GM12878 (cell line): ENCODE results near the gene DELE1. TPM values are rescaled to one million over a fixed set of nuclear protein-coding genes. Genes with fewer than 3 reads are reported as not detected.

Experiments
- ATAC-seq: fragments of 200-7000 bp; cut with Tn5 transposase; 3 replicates; pipeline ENCODE4 v1.9.1; 2020; ENCODE audit warnings: mild to moderate bottlenecking, moderate library complexity
- BruUV-seq: library from RNA; stranded (reverse); fragments of 400-500 nt; replicated peaks from 2 replicates; lab custom pipeline; 2021; lab: Mats Ljungman, UMichigan
- CTCF ChIA-PET: fragments of 300-600 bp; sonication (Branson Sonifier 250); formaldehyde crosslinking; extraction: SDS; loops from one replicate; lab custom pipeline; 2021; ENCODE audit warnings: inconsistent platforms; lab: Yijun Ruan, JAX
- POLR2A ChIA-PET: fragments of 350-600 bp; formaldehyde crosslinking; extraction: SDS; loops from one replicate; lab custom pipeline; 2021; ENCODE audit warnings: inconsistent platforms; lab: Charles Lee
- RAD21 ChIA-PET: fragments of 300-600 bp; sonication (Branson Sonifier 250); formaldehyde crosslinking; loops from one replicate; lab custom pipeline; 2023; ENCODE audit warnings: antibody characterized with exemption; ENCODE audit not compliant: unreplicated experiment; lab: Charles Lee
- SMC1A ChIA-PET: fragments of 300-600 bp; sonication (Branson Sonifier 250); formaldehyde crosslinking; loops from one replicate; lab custom pipeline; 2023; ENCODE audit not compliant: unreplicated experiment, uncharacterized antibody; lab: Charles Lee
- DNase-seq: peaks from one replicate; pipeline ENCODE4 v3.0.0-alpha.2; 2011; ENCODE audit warnings: low read depth, low spot score
- FAIRE-seq: peaks from 3 replicates; lab custom pipeline; 2011; peaks lifted over from hg19 to GRCh38; lab: Jason Lieb, UNC
- H2AFZ ChIP-seq: 2 replicates; pipeline ENCODE4 v1.6.0; 2011; ENCODE audit warnings: low read depth, low read length, control low read depth; ENCODE audit not compliant: control insufficient read depth
- H3K27ac ChIP-seq: 2 replicates; pipeline ENCODE4 v1.5.1; 2011; ENCODE audit warnings: control low read depth; ENCODE audit not compliant: control insufficient read depth, insufficient read depth
- H3K27me3 ChIP-seq, 2 experiments: replicated peaks in 1 of 2; 2 replicates each; pipeline versions ENCODE4 v1.6.0 to v1.6.1; 2011; ENCODE audit warnings: low read length in 1 of 2; ENCODE audit not compliant: control insufficient read depth in 2 of 2, insufficient read depth in 2 of 2
- H3K36me3 ChIP-seq, 2 experiments: 2 replicates each; pipeline ENCODE4 v1.5.1; 2011; ENCODE audit warnings: low read length in 1 of 2; ENCODE audit not compliant: control insufficient read depth in 2 of 2, insufficient read depth in 2 of 2
- H3K4me1 ChIP-seq: 2 replicates; pipeline ENCODE4 v1.6.1; 2011; ENCODE audit warnings: mild to moderate bottlenecking, low read length, moderate library complexity, mixed read lengths; ENCODE audit not compliant: control insufficient read depth, insufficient read depth
- H3K4me2 ChIP-seq: 2 replicates; pipeline ENCODE4 v1.6.0; 2011; ENCODE audit warnings: control low read depth; ENCODE audit not compliant: control insufficient read depth, insufficient read depth
- H3K4me3 ChIP-seq: fragments of 200-600 bp; sonication (generic); 2 replicates; pipeline ENCODE4 v1.5.1; 2016
- H3K79me2 ChIP-seq: 2 replicates; pipeline ENCODE4 v1.6.0; 2011; ENCODE audit warnings: low read length; ENCODE audit not compliant: control insufficient read depth, insufficient read depth
- H3K9ac ChIP-seq: 2 replicates; pipeline ENCODE4 v1.8.0; 2011; ENCODE audit warnings: low read length, control low read depth, mixed read lengths; ENCODE audit not compliant: control insufficient read depth, insufficient read depth
- H3K9me3 ChIP-seq: replicated peaks from 3 replicates; pipeline ENCODE4 v1.5.1; 2011; ENCODE audit warnings: mild to moderate bottlenecking, low read length; ENCODE audit not compliant: control insufficient read depth, insufficient read depth
- H4K20me1 ChIP-seq: 2 replicates; pipeline ENCODE4 v1.6.0; 2011; ENCODE audit not compliant: control insufficient read depth, insufficient read depth
- EP300 ChIP-seq, 2 experiments: fragments of 150-350 bp in 1 of 2; IDR thresholded peaks; 2 replicates each; pipeline ENCODE4 v1.6.1; 2011 to 2012; ENCODE audit warnings: low read depth in 2 of 2, low read length in 2 of 2, borderline replicate concordance in 1 of 2, improper control_type of control experiment in 1 of 2, inconsistent platforms in 1 of 2; ENCODE audit not compliant: control insufficient read depth in 1 of 2
- HDGF ChIP-seq: fragments of 450-650 bp; IDR thresholded peaks from 2 replicates; pipeline ENCODE4 v1.6.1; 2016; ENCODE audit warnings: antibody characterized with exemption
- IRF4 ChIP-seq: IDR thresholded peaks from 2 replicates; pipeline ENCODE4 v1.6.1; 2011; ENCODE audit warnings: low read depth, low read length
- MYB ChIP-seq: fragments of 150-350 bp; IDR thresholded peaks from 2 replicates; pipeline ENCODE4 v1.6.1; 2014; ENCODE audit warnings: mild to moderate bottlenecking, low read depth, low read length, borderline replicate concordance
- NFXL1 ChIP-seq: fragments of 450-650 bp; IDR thresholded peaks from 2 replicates; pipeline ENCODE4 v1.6.1; 2017; ENCODE audit warnings: antibody characterized with exemption, mild to moderate bottlenecking, borderline replicate concordance
- NR2C2 ChIP-seq: IDR thresholded peaks from 2 replicates; pipeline ENCODE4 v1.6.1; 2011; ENCODE audit warnings: borderline replicate concordance, low read depth; ENCODE audit not compliant: control insufficient read depth, insufficient read length
- POLR2AphosphoS2 ChIP-seq: IDR thresholded peaks from 2 replicates; pipeline ENCODE4 v1.6.1; 2011; ENCODE audit warnings: low read depth, mild to moderate bottlenecking, low read length, improper control_type of control experiment, moderate library complexity
- SP1 ChIP-seq: IDR thresholded peaks from one replicate; pipeline ENCODE4 v1.6.1; 2011; ENCODE audit warnings: low read depth, low read length
- ZZZ3 ChIP-seq: IDR thresholded peaks from 2 replicates; pipeline ENCODE4 v1.6.1; 2011; ENCODE audit warnings: low read depth; ENCODE audit not compliant: control insufficient read depth, insufficient read length
- WGBS: methylation state at CpG from one replicate; pipeline ENCODE4 v1.1.6; 2016; ENCODE audit warnings: low lambda C conversion rate; ENCODE audit not compliant: insufficient replicate concordance, insufficient coverage; ENCODE audit errors: missing lambda C conversion rate; 5-methylcytosine and 5-hydroxymethylcytosine counted together
- in situ Hi-C: fragments of 300-500 bp; cut with MboI; formaldehyde crosslinking; loops from 9 replicates; pipeline ENCODE4 v1.14.3; 2018; ENCODE audit warnings: mixed read lengths
- intact Hi-C: fragments of 100-400 bp; cut with micrococcal nuclease; formaldehyde crosslinking; loops from one replicate; pipeline ENCODE4 v1.14.2; 2022; ENCODE audit not compliant: unreplicated experiment
- polyA plus RNA-seq, 11 experiments: library from polyadenylated mRNA; depleted of rRNA in 4 of 11; unstranded in 6 of 11; stranded (reverse) in 5 of 11; fragments of >200 nt; fragmentation: Nextera tagmentation in 4 of 11; fragmentation: Illumina TruSeq in 1 of 11; extraction: Ambion mirVana in 4 of 11; extraction: Trizol in 1 of 11; gene quantifications; 1 replicate in 1 of 11; 2 replicates in 10 of 11; pipeline versions ENCODE4 v1.2.1 to v1.2.3, GENCODE V29; 2011 to 2016; ENCODE audit warnings: inconsistent platforms in 2 of 11, missing spikeins in 2 of 11, low read depth in 1 of 11
- total RNA-seq, 4 experiments: library from RNA; depleted of rRNA in 3 of 4; stranded (reverse); fragments of >200 nt in 3 of 4; fragmentation: Illumina TruSeq in 1 of 4; extraction: Trizol in 1 of 4; gene quantifications; 2 replicates each; pipeline versions ENCODE4 v1.2.1 to v1.2.3, GENCODE V29; 2013 to 2021
- TF ChIP-seq, protein P1 (sequence below): fragments of 450-650 bp; IDR thresholded peaks from 2 replicates; pipeline ENCODE4 v1.6.1; 2017; ENCODE audit warnings: mild to moderate bottlenecking, moderate library complexity
- TF ChIP-seq, protein P2 (sequence below): IDR thresholded peaks from 2 replicates; pipeline ENCODE4 v1.6.1; 2012; ENCODE audit warnings: mild to moderate bottlenecking, low read depth, low read length

Gene DELE1
- total and polyA plus RNA-seq, 10 of the 15 experiments (the other 5 are each of a cell fraction or from before 2014, with no cell fraction given): 18.9 to 71.4 (median 47.6) TPM

DNA sequence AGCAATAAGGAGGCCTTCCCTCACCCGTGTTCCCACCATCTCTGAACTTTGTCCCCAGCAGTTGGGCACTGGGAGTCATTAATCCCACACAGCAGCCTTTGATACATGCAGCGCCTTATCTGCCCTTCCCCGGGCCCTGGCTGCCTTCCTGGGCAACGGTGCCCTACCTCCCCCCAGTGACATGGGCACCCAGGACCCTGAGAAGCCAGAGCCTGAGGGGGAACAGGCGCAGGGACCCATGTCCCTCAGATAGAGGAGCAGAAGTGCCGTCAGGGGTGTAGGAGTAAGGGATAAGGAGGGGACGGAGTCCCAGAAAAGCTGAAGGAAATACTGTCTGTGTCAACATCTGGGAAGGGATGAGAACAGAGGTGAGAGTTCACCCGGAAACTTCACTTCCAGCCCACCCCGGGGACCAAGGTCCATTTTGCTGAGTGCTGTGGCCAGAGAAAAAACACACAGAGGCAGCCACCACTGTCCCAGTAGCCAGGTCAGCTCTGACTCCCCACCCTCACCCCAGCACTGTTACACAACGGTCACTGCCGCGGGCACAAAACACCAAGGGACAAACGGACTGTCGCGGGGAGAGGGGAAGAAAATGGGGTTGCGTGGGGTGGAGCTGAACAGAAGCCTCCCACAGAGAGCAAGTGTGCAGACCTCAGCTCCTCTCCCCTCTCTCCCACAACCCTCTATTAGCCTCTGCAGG is 49.3 kb upstream of the DELE1 start:
- DNase-seq (no peak), FAIRE-seq (no peak), ATAC-seq (no peak)
- intact Hi-C loops: loop anchor here (10.0 kb wide), 1 partner anchor 270 kb away; no protein-coding TSS in a partner anchor
- WGBS: 53% methylated on average over 14 of the region's 16 CpGs
- ChIA-PET POLR2A (no interaction called here), CTCF (interaction anchor here (1.2 kb wide), 1 partner anchor 182 kb away, joined by 4 read pairs; no protein-coding TSS in a partner anchor), SMC1A (no interaction called here), RAD21 (no interaction called here)
- Histone ChIP-seq H4K20me1 (0 out of 2 replicates have a peak, but pooled peaks cover 3% of the 10 kb centered on the region), H3K36me3 (no peaks in the 10 kb centered on the region), H3K9me3 (no peaks in the 10 kb centered on the region), H3K4me2 (no peak overlapping the region), H3K9ac (no peak overlapping the region), H3K27ac (no peak overlapping the region), H3K4me3 (no peak overlapping the region), H3K79me2 (no peaks in the 10 kb centered on the region), H3K4me1 (peaks cover 9% of the 10 kb centered on the region), H3K27me3 (peaks cover 24 to 26% of the 10 kb centered on the region in 2 experiments), H2AFZ (no peak overlapping the region)
- in situ Hi-C loops: no loop called here
- no peak for TF ChIP-seq POLR2AphosphoS2
- no peak for TF ChIP-seq IRF4
- TF ChIP-seq NFXL1: no peak
- TF ChIP-seq, protein P1, sequence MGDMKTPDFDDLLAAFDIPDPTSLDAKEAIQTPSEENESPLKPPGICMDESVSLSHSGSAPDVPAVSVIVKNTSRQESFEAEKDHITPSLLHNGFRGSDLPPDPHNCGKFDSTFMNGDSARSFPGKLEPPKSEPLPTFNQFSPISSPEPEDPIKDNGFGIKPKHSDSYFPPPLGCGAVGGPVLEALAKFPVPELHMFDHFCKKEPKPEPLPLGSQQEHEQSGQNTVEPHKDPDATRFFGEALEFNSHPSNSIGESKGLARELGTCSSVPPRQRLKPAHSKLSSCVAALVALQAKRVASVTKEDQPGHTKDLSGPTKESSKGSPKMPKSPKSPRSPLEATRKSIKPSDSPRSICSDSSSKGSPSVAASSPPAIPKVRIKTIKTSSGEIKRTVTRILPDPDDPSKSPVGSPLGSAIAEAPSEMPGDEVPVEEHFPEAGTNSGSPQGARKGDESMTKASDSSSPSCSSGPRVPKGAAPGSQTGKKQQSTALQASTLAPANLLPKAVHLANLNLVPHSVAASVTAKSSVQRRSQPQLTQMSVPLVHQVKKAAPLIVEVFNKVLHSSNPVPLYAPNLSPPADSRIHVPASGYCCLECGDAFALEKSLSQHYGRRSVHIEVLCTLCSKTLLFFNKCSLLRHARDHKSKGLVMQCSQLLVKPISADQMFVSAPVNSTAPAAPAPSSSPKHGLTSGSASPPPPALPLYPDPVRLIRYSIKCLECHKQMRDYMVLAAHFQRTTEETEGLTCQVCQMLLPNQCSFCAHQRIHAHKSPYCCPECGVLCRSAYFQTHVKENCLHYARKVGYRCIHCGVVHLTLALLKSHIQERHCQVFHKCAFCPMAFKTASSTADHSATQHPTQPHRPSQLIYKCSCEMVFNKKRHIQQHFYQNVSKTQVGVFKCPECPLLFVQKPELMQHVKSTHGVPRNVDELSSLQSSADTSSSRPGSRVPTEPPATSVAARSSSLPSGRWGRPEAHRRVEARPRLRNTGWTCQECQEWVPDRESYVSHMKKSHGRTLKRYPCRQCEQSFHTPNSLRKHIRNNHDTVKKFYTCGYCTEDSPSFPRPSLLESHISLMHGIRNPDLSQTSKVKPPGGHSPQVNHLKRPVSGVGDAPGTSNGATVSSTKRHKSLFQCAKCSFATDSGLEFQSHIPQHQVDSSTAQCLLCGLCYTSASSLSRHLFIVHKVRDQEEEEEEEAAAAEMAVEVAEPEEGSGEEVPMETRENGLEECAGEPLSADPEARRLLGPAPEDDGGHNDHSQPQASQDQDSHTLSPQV: no peak
- TF ChIP-seq HDGF: no peak
- TF ChIP-seq ZZZ3: no peak
- TF ChIP-seq NR2C2: no peak
- TF ChIP-seq, protein P2, sequence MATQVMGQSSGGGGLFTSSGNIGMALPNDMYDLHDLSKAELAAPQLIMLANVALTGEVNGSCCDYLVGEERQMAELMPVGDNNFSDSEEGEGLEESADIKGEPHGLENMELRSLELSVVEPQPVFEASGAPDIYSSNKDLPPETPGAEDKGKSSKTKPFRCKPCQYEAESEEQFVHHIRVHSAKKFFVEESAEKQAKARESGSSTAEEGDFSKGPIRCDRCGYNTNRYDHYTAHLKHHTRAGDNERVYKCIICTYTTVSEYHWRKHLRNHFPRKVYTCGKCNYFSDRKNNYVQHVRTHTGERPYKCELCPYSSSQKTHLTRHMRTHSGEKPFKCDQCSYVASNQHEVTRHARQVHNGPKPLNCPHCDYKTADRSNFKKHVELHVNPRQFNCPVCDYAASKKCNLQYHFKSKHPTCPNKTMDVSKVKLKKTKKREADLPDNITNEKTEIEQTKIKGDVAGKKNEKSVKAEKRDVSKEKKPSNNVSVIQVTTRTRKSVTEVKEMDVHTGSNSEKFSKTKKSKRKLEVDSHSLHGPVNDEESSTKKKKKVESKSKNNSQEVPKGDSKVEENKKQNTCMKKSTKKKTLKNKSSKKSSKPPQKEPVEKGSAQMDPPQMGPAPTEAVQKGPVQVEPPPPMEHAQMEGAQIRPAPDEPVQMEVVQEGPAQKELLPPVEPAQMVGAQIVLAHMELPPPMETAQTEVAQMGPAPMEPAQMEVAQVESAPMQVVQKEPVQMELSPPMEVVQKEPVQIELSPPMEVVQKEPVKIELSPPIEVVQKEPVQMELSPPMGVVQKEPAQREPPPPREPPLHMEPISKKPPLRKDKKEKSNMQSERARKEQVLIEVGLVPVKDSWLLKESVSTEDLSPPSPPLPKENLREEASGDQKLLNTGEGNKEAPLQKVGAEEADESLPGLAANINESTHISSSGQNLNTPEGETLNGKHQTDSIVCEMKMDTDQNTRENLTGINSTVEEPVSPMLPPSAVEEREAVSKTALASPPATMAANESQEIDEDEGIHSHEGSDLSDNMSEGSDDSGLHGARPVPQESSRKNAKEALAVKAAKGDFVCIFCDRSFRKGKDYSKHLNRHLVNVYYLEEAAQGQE: no peak
- TF ChIP-seq EP300 (IDR thresholded peaks at IDR 0.05; ENCODE audit: borderline replicate concordance in 1 of 2, control insufficient read depth in 1 of 2, low read depth in 2 of 2, low read length in 2 of 2): no peak
- no peak for TF ChIP-seq SP1
- no peak for TF ChIP-seq MYB
- no TSS peak for BruUV-seq
